Measurements from ENCODE around the gene SPEM1.

DNA sequence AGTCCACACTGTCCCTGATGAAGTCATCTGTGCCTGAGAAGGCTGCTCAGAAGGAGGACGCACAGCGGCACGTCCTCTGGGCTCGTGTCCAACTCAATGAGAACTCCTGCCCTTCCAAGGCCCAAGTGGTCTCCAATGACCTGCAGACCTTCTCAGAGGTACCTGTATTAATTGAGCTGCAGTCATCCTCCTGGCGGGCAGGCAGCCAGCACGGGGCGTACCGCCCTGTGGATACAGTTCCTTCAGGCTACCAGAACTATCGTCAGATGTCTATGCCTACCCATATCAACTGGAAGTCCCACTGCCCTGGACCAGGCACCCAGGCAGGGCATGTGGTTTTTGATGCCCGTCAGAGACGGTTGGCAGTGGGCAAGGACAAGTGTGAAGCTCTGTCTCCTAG, 12.2 kb downstream of the SPEM1 start:
- TF ChIP-seq, protein P1, sequence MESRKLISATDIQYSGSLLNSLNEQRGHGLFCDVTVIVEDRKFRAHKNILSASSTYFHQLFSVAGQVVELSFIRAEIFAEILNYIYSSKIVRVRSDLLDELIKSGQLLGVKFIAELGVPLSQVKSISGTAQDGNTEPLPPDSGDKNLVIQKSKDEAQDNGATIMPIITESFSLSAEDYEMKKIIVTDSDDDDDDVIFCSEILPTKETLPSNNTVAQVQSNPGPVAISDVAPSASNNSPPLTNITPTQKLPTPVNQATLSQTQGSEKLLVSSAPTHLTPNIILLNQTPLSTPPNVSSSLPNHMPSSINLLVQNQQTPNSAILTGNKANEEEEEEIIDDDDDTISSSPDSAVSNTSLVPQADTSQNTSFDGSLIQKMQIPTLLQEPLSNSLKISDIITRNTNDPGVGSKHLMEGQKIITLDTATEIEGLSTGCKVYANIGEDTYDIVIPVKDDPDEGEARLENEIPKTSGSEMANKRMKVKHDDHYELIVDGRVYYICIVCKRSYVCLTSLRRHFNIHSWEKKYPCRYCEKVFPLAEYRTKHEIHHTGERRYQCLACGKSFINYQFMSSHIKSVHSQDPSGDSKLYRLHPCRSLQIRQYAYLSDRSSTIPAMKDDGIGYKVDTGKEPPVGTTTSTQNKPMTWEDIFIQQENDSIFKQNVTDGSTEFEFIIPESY (IDR thresholded peaks at IDR 0.05), result no peak
- TF ChIP-seq, protein P2, sequence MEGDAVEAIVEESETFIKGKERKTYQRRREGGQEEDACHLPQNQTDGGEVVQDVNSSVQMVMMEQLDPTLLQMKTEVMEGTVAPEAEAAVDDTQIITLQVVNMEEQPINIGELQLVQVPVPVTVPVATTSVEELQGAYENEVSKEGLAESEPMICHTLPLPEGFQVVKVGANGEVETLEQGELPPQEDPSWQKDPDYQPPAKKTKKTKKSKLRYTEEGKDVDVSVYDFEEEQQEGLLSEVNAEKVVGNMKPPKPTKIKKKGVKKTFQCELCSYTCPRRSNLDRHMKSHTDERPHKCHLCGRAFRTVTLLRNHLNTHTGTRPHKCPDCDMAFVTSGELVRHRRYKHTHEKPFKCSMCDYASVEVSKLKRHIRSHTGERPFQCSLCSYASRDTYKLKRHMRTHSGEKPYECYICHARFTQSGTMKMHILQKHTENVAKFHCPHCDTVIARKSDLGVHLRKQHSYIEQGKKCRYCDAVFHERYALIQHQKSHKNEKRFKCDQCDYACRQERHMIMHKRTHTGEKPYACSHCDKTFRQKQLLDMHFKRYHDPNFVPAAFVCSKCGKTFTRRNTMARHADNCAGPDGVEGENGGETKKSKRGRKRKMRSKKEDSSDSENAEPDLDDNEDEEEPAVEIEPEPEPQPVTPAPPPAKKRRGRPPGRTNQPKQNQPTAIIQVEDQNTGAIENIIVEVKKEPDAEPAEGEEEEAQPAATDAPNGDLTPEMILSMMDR (IDR thresholded peaks at IDR 0.05; ENCODE audit: low read depth, low read length, missing input control), result no peak
- TF ChIP-seq, protein P3, sequence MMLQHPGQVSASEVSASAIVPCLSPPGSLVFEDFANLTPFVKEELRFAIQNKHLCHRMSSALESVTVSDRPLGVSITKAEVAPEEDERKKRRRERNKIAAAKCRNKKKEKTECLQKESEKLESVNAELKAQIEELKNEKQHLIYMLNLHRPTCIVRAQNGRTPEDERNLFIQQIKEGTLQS (IDR thresholded peaks at IDR 0.05), result no peak
- TF ChIP-seq, protein P4, sequence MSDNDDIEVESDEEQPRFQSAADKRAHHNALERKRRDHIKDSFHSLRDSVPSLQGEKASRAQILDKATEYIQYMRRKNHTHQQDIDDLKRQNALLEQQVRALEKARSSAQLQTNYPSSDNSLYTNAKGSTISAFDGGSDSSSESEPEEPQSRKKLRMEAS (IDR thresholded peaks at IDR 0.05), result no peak
- TF ChIP-seq EGR1 (IDR thresholded peaks at IDR 0.05; ENCODE audit: low read depth in 2 of 2) (no peak), GABPA (IDR thresholded peaks at IDR 0.05 in 1 of 2, conservative IDR thresholded peaks at IDR 0.05 in 1 of 2) (no peak), JUND (IDR thresholded peaks at IDR 0.05) (no peak), TAF1 (conservative IDR thresholded peaks at IDR 0.05) (no peak), NR2F2 (IDR thresholded peaks at IDR 0.05) (no peak), YY1 (IDR thresholded peaks at IDR 0.05) (no peak), FOXA1 (IDR thresholded peaks at IDR 0.05) (no peak), HNF4A (conservative IDR thresholded peaks at IDR 0.05) (no peak), RAD21 (IDR thresholded peaks at IDR 0.05) (no peak), SP1 (IDR thresholded peaks at IDR 0.05) (no peak)
